ENCODE measurements around the gene TMEM82.
"Not testable (repeated sequence)": the region's sequence is repeated elsewhere in the genome, so short reads cannot be mapped to it uniquely, and the experiment has no call there.

TMEM82 gene

DNA sequence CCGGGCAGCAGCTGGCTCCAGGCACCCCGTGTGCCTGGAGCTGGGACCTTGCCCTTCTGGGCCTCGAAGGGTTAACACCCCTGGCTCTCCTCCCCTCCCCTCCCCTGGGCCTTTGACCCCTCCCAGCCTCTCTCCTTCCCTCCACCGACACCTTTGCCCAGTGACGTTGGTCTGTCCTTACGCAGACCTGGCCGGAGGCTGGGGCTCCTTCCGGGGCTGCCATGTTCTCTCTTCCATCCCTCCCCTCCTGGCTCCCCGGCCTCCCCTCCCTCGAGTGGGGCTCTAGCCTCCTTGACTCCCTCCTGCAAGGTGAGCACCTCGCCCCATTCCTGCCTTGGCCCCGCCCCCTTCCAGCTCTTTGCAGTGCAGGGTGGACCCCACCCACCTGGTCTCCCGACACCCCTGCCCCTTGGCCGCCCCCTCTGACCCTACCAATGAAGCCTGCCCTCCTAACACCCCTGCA lies at the start of gene TMEM82:
TMEM82 (plus strand) TSS at position 161 of the 463 bp plus-strand sequence; CDS start at position 222, 61 bp downstream.
- FAIRE-seq: no peak

DNA sequence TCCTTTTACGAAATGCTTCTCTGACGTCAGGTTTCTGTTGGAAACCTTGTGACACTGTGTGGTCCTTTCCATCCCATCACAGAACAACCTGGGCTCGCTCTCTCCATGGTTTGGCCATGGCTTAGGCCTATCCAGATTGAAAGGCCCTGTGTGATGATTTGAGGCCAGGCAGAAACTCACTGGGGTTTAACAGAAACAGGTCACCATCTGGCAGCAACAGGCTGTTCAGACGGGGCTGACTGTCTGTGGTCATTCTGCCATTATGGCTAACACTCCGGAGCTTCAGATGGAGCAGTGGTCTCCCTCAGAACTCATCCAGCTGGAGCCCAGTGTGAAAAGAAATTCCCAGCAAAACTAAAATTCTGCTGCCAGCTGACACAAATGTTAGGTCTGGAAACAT lies 48.9 kb upstream of the TMEM82 start:
- no peak for FAIRE-seq

DNA sequence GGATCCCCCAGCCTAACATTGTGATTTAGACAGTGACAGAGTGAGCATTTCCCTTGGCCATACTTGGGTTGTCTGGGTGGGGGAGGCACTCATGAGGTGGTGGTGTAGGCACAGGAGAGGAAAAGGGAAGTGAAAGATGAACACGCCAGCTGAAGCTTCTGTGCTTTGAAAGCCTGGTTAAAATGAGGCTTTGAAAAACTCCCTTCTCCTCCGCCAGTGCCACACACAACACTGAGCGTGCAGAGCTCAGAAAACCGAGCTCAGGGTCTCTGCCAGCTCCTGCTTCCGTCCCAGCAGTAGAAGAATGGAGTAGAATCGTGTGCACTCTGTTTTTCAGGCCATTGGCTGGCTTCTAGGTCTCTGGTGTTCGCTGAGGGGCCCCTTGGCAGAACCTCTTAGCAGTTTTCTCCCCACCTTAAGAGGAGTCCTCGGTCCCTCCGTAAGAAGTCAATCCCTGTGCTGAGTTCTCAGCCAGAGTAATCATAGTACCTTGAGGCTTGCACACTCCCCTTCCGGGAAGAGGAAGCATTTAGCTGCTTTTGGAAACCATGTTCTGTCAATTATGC lies 45.3 kb upstream of the TMEM82 start:
- no peak for FAIRE-seq

GRCh38 chr1:15698201-15698600 lies 44.1 kb upstream of the TMEM82 start:
- no peak for FAIRE-seq

DNA sequence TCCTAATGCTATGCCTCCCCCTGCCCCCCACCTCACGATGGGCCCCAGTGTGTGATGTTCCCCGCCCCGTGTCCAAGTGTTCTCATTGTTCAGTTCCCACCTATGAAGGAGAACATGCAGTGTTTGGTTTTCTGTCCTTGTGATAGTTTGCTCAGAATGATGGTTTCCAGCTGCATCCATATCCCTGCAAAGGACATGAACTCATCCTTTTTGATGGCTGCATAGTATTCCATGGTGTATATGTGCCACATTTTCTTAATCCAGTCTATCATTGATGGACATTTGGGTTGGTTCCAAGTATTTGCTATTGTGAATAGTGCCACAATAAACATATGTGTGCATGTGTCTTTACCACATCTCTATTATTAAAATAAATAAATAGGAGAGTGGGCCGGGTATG lies 43.0 kb upstream of the TMEM82 start:
- not testable (repeated sequence) for FAIRE-seq

DNA sequence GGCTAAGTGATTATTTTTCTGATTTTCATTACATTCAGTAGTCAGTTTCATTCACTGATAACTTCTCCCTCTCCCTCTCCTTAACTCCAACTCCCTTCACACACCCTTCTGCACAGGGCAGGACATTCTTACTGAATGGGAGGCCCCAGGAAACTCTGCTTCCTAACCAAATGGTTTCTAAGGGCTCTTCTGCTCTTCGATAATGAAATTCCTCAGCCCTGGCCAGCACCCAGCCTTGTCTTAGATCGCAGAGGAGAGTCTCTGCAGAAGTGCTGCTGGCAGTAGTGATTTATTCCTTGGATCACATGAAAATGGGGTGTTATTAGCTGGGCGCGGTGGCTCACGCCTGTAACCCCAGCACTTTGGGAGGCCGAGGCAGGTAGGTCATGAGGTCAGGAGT lies 41.8 kb upstream of the TMEM82 start:
- FAIRE-seq: no peak

DNA sequence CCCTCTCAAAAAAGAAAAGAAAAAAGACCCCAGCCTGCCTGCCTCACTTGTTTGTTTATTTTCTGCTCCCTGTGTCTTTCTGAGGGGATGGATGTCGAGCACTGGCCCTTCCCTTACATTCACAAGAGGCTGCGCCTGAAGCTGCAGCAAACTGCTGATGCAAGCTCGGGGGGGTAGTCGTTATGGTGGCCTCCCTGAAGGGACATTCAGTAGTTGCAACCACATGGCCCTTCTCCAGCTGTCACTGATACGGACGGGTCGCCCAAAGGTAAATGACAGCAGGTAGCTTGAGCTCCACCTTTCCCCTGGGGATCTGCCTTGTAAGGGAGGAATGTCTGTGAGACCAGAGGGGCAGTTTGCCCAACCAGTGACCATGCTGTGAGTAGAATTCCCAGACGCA lies 40.5 kb upstream of the TMEM82 start:
- FAIRE-seq: no peak

- FAIRE-seq: no peak
These were observed 39.4 kb upstream of the TMEM82 start for GRCh38 chr1:15702722-15703550.

GRCh38 chr1:15703562-15703961 lies 38.7 kb upstream of the TMEM82 start:
- no peak for FAIRE-seq

DNA sequence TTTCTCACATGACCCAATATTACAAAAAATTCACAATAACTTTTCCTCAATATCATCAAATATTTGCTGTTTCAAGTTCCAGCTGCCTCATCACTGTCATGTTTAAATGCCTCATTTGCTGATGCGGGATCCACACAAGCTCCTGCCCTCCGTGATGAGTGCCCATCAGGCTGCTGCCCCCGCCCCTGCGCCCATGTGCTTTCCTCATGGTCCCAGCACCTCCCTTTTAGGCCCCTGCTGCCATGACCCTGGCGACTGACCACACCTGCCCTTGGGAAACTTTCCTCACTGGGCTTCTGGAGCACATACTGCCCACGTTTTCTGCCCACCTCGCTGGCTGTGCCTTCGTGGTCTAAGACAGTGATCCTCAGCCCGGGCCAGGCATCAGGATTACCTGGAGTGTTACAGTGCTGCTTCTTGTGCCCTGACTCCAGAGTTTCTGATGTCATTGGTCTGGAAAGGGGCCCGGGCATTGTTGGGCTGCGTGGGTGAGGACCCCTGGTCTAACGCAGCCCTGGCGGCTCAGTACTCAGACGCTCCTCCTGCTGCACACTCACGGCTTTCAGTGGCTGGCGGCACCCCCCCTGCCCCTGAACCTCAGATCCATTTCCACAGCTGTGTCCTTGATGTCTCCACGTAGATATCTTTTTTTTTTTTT lies 37.6 kb upstream of the TMEM82 start:
- FAIRE-seq: no peak

DNA sequence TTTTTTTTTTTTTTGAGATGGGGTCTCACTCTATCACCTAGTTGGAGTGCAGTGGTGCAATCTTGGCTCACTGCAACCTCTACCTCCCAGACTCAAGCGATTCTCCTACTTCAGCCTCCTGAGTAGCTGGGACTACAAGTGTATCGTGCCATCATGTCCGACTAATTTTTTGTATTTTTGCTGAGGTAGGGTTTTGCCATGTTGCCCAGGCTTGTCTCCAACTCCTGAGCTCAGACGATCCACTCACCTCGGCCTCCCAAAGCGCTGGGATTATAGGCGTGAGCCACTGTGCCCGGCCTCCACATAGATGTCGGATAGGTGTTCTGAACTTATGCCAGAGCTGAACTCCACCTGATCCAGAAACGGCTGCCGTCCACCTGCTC lies 37.1 kb upstream of the TMEM82 start:
- FAIRE-seq: no peak

GRCh38 chr1:15706751-15707150 lies 35.5 kb upstream of the TMEM82 start:
- no peak for FAIRE-seq

DNA sequence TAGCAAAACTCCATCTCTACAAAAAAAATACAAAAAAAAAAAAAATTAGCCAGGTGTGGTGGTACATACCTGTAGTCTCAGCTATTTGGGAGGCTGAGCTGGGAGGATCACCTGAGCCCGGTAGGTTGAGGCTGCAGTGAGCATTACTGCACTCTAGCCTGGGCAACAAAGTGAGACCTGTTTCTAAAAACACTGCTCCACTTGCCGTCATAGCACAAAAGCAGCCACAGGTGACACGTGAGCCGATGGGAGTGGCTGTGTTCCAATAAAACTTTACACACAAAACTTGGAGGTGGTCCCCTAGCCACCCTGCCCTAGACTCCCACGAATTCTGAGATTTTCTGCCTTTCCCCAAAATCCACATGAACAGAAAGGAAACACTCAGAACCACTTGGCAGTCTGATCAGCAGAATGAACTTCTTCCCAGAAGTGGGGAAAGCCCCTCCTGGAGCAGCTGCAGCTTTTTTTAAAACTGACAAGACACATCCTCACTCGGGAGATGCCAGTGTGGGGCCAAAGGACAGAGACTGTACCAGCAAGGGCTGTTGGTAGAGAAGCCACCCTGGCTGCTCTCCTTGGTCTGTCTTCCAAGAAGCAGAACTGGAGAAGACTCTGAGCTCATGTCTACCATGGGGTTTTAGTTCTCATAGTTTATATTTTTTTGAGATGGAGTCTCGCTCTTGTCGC lies 34.9 kb upstream of the TMEM82 start:
- FAIRE-seq: no peak

DNA sequence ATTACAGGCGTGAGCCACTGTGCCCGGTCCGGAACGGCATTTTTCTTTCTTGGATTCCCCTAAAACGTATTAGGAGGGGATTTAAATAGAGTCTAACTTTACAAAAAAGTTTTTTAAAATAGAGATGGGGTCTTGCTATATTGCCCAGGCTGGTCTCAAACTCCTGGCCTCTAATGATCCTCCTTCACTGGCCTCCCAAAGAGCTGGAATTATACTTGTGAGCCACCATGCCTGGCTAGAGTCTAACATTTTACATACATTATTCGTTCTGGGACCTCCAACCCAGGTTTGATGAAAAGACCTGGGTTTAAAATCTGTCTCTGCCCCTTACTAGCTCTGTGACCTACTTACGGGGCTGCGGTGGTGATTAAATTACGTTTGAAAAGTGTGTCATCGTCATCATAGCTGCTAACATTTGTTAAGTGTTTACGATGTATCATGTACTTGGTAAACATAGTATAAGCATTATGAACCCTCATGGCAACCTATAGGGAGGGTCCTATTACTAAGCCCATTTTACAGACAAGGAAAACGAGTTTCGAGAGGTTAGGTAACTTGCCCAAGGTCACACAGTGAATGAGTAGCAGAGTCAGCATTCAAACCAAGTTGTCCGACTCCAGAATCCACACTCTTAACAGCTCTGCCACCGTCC lies 33.7 kb upstream of the TMEM82 start:
- FAIRE-seq: no peak

DNA sequence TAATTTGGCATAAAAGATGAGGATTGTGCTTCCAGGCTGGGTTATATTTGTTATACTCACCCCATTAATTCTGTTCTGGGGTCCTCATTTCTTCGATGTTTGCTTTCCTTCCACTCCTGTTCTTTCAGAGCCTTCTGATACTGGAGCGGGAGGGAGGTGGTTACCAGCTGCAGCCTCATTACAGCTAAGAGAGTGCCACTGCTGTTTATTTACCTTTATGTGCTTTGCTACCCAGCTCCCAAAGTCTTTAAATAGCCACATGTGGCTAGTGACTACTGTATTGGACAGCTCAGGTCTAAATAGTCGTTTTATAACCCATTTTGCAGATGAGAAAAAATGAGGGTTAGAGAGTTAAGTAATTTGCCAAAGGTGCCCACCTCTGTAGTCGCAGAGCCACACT lies 33.1 kb upstream of the TMEM82 start:
- FAIRE-seq: no peak

DNA sequence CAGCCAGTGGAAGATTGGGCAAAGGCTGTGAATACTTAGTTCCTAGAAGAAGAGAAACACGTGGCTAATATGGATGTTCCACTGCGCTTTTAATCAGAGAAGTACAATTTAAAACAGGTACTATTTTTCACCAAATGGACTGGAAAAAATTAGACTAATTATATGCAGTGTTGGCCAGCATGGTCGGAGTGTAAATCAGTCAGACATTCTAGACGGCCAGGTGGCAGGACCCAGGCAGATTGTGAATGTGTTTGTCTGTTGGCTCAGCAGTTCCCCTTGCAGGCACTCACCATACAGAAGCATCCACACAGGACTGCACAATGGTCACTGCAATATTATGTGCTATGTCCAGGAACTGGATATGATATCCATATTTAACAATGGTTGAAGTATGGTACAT lies 30.1 kb upstream of the TMEM82 start:
- FAIRE-seq: no peak

- no peak for FAIRE-seq
These were observed 27.7 kb upstream of the TMEM82 start for GRCh38 chr1:15714406-15715136.

- FAIRE-seq: no peak
These were observed 24.7 kb upstream of the TMEM82 start for GRCh38 chr1:15717418-15718125.

- no peak for FAIRE-seq
These were observed 24.1 kb upstream of the TMEM82 start for GRCh38 chr1:15718199-15718601.

GRCh38 chr1:15719381-15720120 lies 22.7 kb upstream of the TMEM82 start:
- no peak for FAIRE-seq

- FAIRE-seq: no peak
These were observed 21.4 kb upstream of the TMEM82 start for GRCh38 chr1:15720861-15721260.

Measured in colon (tissue), 2 donors.